Erythroblast (primary cell): ENCODE measurements around the gene WASHC3.

Experiments
- GATA1 ChIP-seq: IDR thresholded peaks from 2 replicates; pipeline ENCODE4 v1.6.1; 2011; ENCODE audit warnings: low read depth, mild to moderate bottlenecking, control low read depth, low read length, moderate library complexity
- POLR2A ChIP-seq: IDR thresholded peaks from 2 replicates; pipeline ENCODE4 v1.6.1; 2011; ENCODE audit warnings: mild to moderate bottlenecking, low read length

GRCh38 chr12:102054345-102054744, 7.4 kb downstream of the WASHC3 start:
- TF ChIP-seq POLR2A (no peak), GATA1 (no peak)
